SK-N-SH (cell line): ENCODE results near the gene PRR12.

ENCODE experiments used
- ELF1 ChIP-seq: IDR thresholded peaks from 2 replicates; pipeline ENCODE4 v1.4.0; 2012
- EP300 ChIP-seq, 2 experiments: IDR thresholded peaks; 2 replicates each; pipeline versions ENCODE4 v1.4.0 to v1.6.1; 2012; ENCODE audit warnings: borderline replicate concordance in 1 of 2, low read depth in 1 of 2, low read length in 1 of 2
- FOXM1 ChIP-seq: IDR thresholded peaks from 2 replicates; pipeline ENCODE4 v1.4.0; 2012; ENCODE audit warnings: low read depth, mild to moderate bottlenecking
- GATA2 ChIP-seq: sonication (generic); formaldehyde crosslinking; IDR thresholded peaks from 2 replicates; pipeline ENCODE4 v1.5.0; 2020; ENCODE audit warnings: mild to moderate bottlenecking, missing genetic modification reagents
- POLR2AphosphoS5 ChIP-seq: IDR thresholded peaks from 2 replicates; pipeline ENCODE4 v1.6.1; 2012; ENCODE audit warnings: low read depth, low read length
- RAD21 ChIP-seq: IDR thresholded peaks from 2 replicates; pipeline ENCODE4 v1.6.1; 2012; ENCODE audit warnings: mild to moderate bottlenecking, low read length
- RCOR1 ChIP-seq: fragments of 150-350 bp; IDR thresholded peaks from 2 replicates; pipeline ENCODE4 v1.6.1; 2017; ENCODE audit warnings: antibody characterized with exemption, low read length
- YY1 ChIP-seq: IDR thresholded peaks from 2 replicates; pipeline ENCODE4 v1.4.0; 2012; ENCODE audit warnings: low read depth, mild to moderate bottlenecking
- TF ChIP-seq, protein P1 (sequence below): fragments of 200-600 bp; sonication (generic); IDR thresholded peaks from 2 replicates; pipeline ENCODE4 v1.6.1; 2017; ENCODE audit warnings: antibody characterized with exemption, mild to moderate bottlenecking, moderate library complexity
- TF ChIP-seq, protein P2 (sequence below): IDR thresholded peaks from 2 replicates; pipeline ENCODE4 v1.4.0; 2012; ENCODE audit warnings: low read depth

DNA sequence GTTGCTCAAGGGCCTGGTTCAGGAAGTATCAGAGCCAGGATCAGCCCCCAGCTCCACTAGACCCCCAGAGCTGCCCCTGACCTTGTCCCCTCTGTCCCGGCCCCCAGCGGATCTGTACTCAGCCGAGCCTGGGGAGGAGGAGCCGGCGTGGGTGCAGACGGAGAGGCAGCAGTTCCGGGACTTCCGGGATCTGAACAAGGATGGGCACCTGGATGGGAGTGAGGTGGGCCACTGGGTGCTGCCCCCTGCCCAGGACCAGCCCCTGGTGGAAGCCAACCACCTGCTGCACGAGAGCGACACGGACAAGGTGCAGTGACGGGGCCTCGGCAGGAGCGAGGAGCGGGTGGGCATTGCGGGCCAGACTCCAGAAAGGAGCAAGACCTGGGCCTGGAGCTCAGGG lies 48.5 kb upstream of the PRR12 start:
- TF ChIP-seq ELF1 = no peak
- TF ChIP-seq, protein P1, sequence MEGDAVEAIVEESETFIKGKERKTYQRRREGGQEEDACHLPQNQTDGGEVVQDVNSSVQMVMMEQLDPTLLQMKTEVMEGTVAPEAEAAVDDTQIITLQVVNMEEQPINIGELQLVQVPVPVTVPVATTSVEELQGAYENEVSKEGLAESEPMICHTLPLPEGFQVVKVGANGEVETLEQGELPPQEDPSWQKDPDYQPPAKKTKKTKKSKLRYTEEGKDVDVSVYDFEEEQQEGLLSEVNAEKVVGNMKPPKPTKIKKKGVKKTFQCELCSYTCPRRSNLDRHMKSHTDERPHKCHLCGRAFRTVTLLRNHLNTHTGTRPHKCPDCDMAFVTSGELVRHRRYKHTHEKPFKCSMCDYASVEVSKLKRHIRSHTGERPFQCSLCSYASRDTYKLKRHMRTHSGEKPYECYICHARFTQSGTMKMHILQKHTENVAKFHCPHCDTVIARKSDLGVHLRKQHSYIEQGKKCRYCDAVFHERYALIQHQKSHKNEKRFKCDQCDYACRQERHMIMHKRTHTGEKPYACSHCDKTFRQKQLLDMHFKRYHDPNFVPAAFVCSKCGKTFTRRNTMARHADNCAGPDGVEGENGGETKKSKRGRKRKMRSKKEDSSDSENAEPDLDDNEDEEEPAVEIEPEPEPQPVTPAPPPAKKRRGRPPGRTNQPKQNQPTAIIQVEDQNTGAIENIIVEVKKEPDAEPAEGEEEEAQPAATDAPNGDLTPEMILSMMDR = no peak
- no peak for TF ChIP-seq FOXM1
- no peak for TF ChIP-seq RCOR1
- TF ChIP-seq YY1 = no peak
- TF ChIP-seq RAD21 = no peak
- TF ChIP-seq, protein P2, sequence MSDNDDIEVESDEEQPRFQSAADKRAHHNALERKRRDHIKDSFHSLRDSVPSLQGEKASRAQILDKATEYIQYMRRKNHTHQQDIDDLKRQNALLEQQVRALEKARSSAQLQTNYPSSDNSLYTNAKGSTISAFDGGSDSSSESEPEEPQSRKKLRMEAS = no peak
- TF ChIP-seq POLR2AphosphoS5 = no peak
- no peak for TF ChIP-seq EP300 (IDR thresholded peaks at IDR 0.05; ENCODE audit: borderline replicate concordance in 1 of 2, low read depth in 1 of 2, low read length in 1 of 2)
- TF ChIP-seq GATA2 (CRISPR knock-in tag) = no peak
